A673 (cell line): Measurements from ENCODE around the gene SPCS2. TPM values are rescaled to one million over a fixed set of nuclear protein-coding genes. Genes with fewer than 3 reads are reported as not detected.

Experiments used
- BruUV-seq: library from RNA; stranded (reverse); fragments of 400-500 nt; replicated peaks from 2 replicates; lab custom pipeline; 2021; lab: Mats Ljungman, UMichigan
- CTCF ChIA-PET: fragments of 300-600 bp; sonication (Branson Sonifier 250); formaldehyde crosslinking; loops from one replicate; lab custom pipeline; 2022; ENCODE audit warnings: antibody characterized with exemption; lab: Charles Lee
- POLR2A ChIA-PET: fragments of 300-600 bp; sonication (Branson Sonifier 250); formaldehyde crosslinking; loops from one replicate; lab custom pipeline; 2022; ENCODE audit warnings: antibody characterized with exemption; ENCODE audit not compliant: low non-redundant PET; lab: Charles Lee
- DNase-seq: peaks from one replicate; pipeline ENCODE4 v3.0.0-alpha.2; 2015; ENCODE audit warnings: low spot score
- H3K27ac ChIP-seq: fragments of 200-600 bp; sonication (generic); 2 replicates; pipeline ENCODE4 v1.5.1; 2016; ENCODE audit warnings: mixed run types, low read depth, mild to moderate bottlenecking, mixed read lengths, antibody characterized with exemption, low read length; ENCODE audit not compliant: poor library complexity, severe bottlenecking
- H3K27me3 ChIP-seq: fragments of 200-600 bp; sonication (generic); replicated peaks from 2 replicates; pipeline ENCODE4 v1.6.1; 2017; ENCODE audit warnings: mixed run types, low read depth, mild to moderate bottlenecking, mixed read lengths, antibody characterized with exemption, low read length; ENCODE audit not compliant: insufficient read depth, poor library complexity
- H3K36me3 ChIP-seq: fragments of 200-600 bp; sonication (generic); 2 replicates; pipeline ENCODE4 v1.6.1; 2016; ENCODE audit warnings: mixed run types, mild to moderate bottlenecking, mixed read lengths, antibody characterized with exemption, low read length; ENCODE audit not compliant: insufficient read depth, poor library complexity, severe bottlenecking
- H3K4me1 ChIP-seq: fragments of 200-600 bp; sonication (generic); 2 replicates; pipeline ENCODE4 v1.6.1; 2017; ENCODE audit warnings: mixed run types, mild to moderate bottlenecking, mixed read lengths, antibody characterized with exemption, low read length; ENCODE audit not compliant: insufficient read depth, poor library complexity, severe bottlenecking
- H3K4me3 ChIP-seq: fragments of 200-600 bp; sonication (generic); 2 replicates; pipeline ENCODE4 v1.5.1; 2016; ENCODE audit warnings: low read depth, mixed run types, mild to moderate bottlenecking, mixed read lengths, low read length; ENCODE audit not compliant: poor library complexity, severe bottlenecking
- H3K9me3 ChIP-seq: fragments of 200-600 bp; sonication (generic); 2 replicates; pipeline ENCODE4 v1.6.1; 2016; ENCODE audit warnings: mixed run types, low read depth, mild to moderate bottlenecking, mixed read lengths, antibody characterized with exemption, low read length; ENCODE audit not compliant: poor library complexity, severe bottlenecking
- CTCF ChIP-seq: fragments of 300-800, 200-600 bp; sonication (generic); conservative IDR thresholded peaks from 2 replicates; pipeline ENCODE4 v1.5.1; 2017; ENCODE audit warnings: low read depth, mild to moderate bottlenecking, antibody characterized with exemption, low read length, moderate library complexity, mixed read lengths
- EZH2 ChIP-seq: fragments of 200-600 bp; sonication (generic); IDR thresholded peaks from 2 replicates; pipeline ENCODE4 v1.6.1; 2017; ENCODE audit warnings: borderline replicate concordance, low read depth, mild to moderate bottlenecking, mixed read lengths, antibody characterized with exemption, low read length; ENCODE audit not compliant: poor library complexity, severe bottlenecking
- intact Hi-C: fragments of 100-400 bp; cut with micrococcal nuclease; formaldehyde crosslinking; loops from one replicate; pipeline ENCODE4 v1.10.0; 2022; ENCODE audit not compliant: unreplicated experiment
- total RNA-seq: library from RNA; stranded (reverse); gene quantifications from 2 replicates; pipeline ENCODE4 v1.2.3, GENCODE V29; 2021

SPCS2 gene
- total RNA-seq, 1 experiment from 2014 or later = 241 TPM

- Histone ChIP-seq H3K4me3 (no peak overlapping the region), H3K36me3 (no peaks in the 10 kb centered on the region), H3K27ac (no peak overlapping the region), H3K9me3 (no peaks in the 10 kb centered on the region), H3K27me3 (no peaks in the 10 kb centered on the region), H3K4me1 (no peaks in the 10 kb centered on the region)
- TF ChIP-seq EZH2 (no peak), CTCF (no peak)
- peak; percentile 27 for DNase-seq
- ChIA-PET POLR2A (no interaction called here), CTCF (interaction anchor here (0.8 to 1.0 kb wide), 2 partner anchors 180 to 224 kb away, joined by 3 read pairs; no protein-coding TSS in a partner anchor)
- intact Hi-C loops = loop anchor here (5.0 kb wide), 1 partner anchor 118 kb away; no protein-coding TSS in a partner anchor
- BruUV-seq = no TSS peak
Measured at GRCh38 chr11:75024764-75025211, 75.7 kb downstream of the SPCS2 start.

- H3K9me3 ChIP-seq = no peaks in the 10 kb centered on the region
- ChIA-PET POLR2A (no interaction called here), CTCF (interaction anchor here (0.8 to 1.0 kb wide), 2 partner anchors 179 to 223 kb away, joined by 3 read pairs; no protein-coding TSS in a partner anchor)
- DNase-seq = no peak
- H3K27ac ChIP-seq = no peak overlapping the region
- TF ChIP-seq CTCF = no peak
- no peak for TF ChIP-seq EZH2
- no peaks in the 10 kb centered on the region for H3K36me3 ChIP-seq
- H3K4me1 ChIP-seq = no peaks in the 10 kb centered on the region
- no peak overlapping the region for H3K4me3 ChIP-seq
- no peaks in the 10 kb centered on the region for H3K27me3 ChIP-seq
- BruUV-seq = no TSS peak
- intact Hi-C loops = no loop called here
Measured at GRCh38 chr11:75025561-75025960, 76.5 kb downstream of the SPCS2 start.

GRCh38 chr11:75028321-75028720, 79.3 kb downstream of the SPCS2 start:
- Histone ChIP-seq H3K4me3 (no peak overlapping the region), H3K36me3 (no peaks in the 10 kb centered on the region), H3K27me3 (no peaks in the 10 kb centered on the region), H3K4me1 (no peaks in the 10 kb centered on the region), H3K27ac (no peak overlapping the region), H3K9me3 (no peaks in the 10 kb centered on the region)
- no TSS peak for BruUV-seq
- ChIA-PET CTCF (no interaction called here), POLR2A (interaction anchor here (0.5 to 0.6 kb wide), 2 partner anchors 12 to 14 kb away, joined by 3 read pairs; no protein-coding TSS in a partner anchor)
- intact Hi-C loops = no loop called here
- no peak for TF ChIP-seq EZH2
- TF ChIP-seq CTCF = no peak
- no peak for DNase-seq

Other genes starting within 250 kb of the SPCS2 start
- gene CHRDL2, start 217.8 kb upstream of the SPCS2 start, total RNA-seq = 7.7 and 11.6 TPM in 2 replicates
- gene RNF169, start 200.4 kb upstream of the SPCS2 start, total RNA-seq = 19.7 and 20.6 TPM in 2 replicates
- gene XRRA1, start 175 bp upstream of the SPCS2 start, total RNA-seq = 7.3 and 10.0 TPM in 2 replicates
- 11.5 and 13.3 TPM in 2 replicates for gene NEU3, start 39.7 kb downstream of the SPCS2 start, total RNA-seq
- not detected in 2 replicates for gene OR2AT4, start 147.6 kb downstream of the SPCS2 start, total RNA-seq
- 1.0 and 1.1 TPM in 2 replicates for gene SLCO2B1, start 201.8 kb downstream of the SPCS2 start, total RNA-seq